Fibroblast of peridontal ligament (primary cell): ENCODE data around the gene TNS3.

Experiments
- DNase-seq: peaks from one replicate; pipeline ENCODE4 v3.0.0-alpha.2; 2010; ENCODE audit errors: extremely low read depth

Gene TNS3

GRCh38 chr7:47506382-47507339 is 75.2 kb downstream of the TNS3 start:
- peak; percentile 72 for DNase-seq

- DNase-seq = no peak
Observed at GRCh38 chr7:47505312-47506007, 76.5 kb downstream of the TNS3 start.

DNA sequence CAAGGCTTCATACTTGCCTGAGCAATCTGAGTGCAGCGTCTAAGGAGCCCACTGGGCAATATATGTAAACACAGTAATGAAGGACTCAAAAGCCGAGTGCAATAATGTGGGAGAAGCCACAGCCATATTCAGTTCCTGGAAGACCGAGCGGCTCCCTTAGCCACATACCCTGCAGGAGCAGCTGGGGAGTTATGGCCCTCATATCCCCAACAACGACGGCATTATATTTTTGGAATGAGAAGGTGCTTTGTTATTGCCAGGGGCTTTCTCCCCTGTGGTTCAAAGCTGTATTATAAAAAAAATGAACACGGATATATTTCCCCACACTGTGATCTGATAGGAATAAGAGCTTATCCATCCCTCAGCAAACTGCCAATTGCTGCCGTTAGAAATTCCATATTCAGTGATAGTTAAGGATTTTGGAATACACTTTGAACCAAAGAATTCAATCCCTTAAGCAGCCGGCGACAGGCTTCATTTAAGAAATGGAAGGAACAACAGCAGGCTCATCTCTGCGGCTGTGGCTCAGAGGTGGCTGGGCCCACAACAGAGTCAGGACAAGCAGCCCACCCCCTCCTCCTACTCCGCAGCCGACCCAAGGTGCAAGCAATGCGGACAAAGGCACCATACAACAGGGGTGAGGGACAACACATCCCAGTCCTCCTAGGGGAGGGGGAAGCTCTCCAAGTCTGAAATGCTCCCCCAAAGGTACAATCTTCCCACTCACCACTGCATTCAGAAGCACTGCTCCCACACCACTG is 77.2 kb downstream of the TNS3 start:
- no peak for DNase-seq

DNA sequence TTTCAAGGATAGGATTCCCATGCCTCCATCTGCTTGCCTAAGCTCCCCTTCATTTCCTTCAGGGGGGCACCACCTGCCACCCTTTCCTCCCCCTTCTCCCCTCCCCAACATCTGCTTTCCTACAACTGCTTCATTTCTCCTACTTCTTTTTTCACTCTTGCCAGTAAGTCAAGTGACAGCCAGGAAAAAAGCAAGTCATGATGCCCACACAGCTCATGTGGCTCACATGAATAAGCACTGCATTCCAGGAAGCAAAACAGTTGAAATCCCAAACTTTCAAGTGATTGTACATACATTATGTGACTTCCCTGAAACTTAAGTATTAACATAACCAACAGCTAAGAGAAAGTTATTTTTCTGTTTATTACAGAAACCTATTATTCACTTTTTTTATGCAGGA is 78.6 kb downstream of the TNS3 start:
- DNase-seq = peak; percentile 86

- DNase-seq = no peak
Observed at GRCh38 chr7:47502240-47502877, 79.6 kb downstream of the TNS3 start.

GRCh38 chr7:47501406-47501805 is 80.5 kb downstream of the TNS3 start:
- DNase-seq = peak; percentile 77

GRCh38 chr7:47500103-47500563 is 81.8 kb downstream of the TNS3 start:
- DNase-seq = no peak

GRCh38 chr7:47498229-47499056 is 83.5 kb downstream of the TNS3 start:
- DNase-seq = no peak

- DNase-seq = peak; percentile 21
Observed at GRCh38 chr7:47497367-47498096, 84.4 kb downstream of the TNS3 start.

DNA sequence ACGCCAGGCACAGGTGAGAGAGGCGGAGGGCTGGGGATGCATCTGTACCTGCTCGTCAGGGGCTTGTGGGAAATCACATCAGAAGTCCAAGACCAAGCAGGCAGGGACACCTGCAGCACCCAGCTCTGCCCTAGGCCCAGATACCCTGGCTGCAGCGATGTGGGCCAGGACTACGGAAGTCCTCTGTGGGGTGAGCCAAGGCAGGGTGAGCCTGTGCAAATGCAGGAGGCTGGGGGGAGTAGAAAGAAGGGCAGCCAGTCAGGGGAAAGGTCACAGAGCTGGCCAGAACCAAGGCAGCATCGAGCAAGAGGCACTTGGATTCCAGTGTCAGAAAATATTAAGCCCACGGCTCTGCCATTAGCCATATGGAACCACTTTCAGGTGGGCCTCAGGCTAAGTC is 85.2 kb downstream of the TNS3 start:
- no peak for DNase-seq

DNA sequence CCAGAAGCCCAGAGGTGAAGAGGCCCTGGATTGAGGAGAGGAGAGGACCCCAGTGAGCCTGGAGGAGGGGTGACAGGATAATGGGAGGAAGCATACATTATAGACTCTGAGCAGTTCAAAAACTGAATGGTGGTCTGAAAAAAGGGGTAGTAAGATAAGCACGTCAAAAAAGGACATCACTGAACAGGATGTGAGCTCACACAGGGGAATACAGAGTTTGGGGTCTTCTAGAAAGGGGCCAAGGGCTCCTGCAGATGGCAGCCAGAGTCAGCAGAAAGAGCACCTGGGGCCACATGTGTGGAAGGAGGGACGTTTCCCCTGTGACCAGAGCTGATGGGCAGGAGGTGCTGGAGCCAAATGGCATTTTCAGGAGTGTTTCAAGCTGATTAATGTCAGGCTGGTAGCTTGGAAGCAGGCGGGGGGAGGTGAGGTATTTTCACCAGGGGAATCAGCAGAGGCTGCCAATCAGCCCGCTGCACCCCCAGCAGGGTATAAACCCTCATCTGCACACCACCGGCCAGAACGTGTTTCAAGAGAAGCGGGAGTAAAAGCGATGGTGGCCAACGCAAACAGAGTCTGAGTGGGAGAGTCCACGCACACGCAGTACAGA is 85.8 kb downstream of the TNS3 start:
- no peak for DNase-seq

DNA sequence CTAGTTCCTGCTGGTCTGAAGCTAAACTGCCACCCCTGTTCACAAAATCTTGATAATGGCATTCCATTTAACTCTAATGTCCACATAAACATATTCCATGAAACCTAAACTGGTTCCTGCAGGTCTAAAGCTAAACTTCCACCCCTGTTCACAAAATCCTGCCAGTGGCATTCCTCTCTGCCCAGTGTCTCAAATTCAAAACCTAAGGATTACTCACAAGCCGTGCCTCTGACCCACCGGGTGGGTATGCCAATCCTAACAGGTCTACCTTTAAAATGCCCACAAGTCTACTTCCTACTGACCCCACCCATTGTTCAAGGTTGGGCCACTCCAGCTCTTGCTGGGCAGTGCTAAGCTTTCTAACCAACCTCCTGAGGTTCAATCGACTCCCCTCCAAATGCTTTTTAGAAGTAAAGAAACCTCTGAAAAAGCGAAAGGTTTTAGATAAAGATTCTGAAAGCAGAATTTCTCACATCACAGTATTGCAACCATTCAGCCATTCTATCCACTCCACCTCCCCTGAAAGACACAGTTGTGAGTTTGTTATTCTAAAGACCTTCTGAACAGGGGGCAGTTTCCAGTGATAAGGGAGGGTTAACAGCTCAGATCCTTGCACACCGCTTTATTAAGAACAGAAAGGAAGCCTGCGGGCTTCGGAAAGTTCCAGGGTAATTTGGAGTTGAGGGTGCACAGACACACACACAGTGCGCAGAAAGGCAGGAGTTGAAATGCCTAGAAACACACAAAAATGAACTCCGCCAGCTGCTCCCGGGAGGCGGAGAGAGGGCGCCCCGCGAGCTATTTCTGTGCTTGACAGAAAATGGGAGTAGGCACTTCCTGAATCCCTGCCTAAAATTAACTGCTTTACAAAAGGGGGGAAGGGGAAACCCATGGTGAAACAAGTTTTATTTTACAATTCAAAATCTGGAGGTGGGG is 87.7 kb downstream of the TNS3 start:
- peak; percentile 41 for DNase-seq

GRCh38 chr7:47492716-47493325 is 89.1 kb downstream of the TNS3 start:
- no peak for DNase-seq

GRCh38 chr7:47490501-47491265 is 91.2 kb downstream of the TNS3 start:
- no peak for DNase-seq

- DNase-seq = no peak
Observed at GRCh38 chr7:47489624-47490023, 92.3 kb downstream of the TNS3 start.

GRCh38 chr7:47488969-47489342 is 93.0 kb downstream of the TNS3 start:
- DNase-seq = no peak
